Left hindlimb (tissue), 1 donor: ENCODE results near the gene IQCM.
"Not testable (repeated sequence)": the region's sequence is repeated elsewhere in the genome, so short reads cannot be mapped to it uniquely, and the experiment has no call there.

Experiments
- DNase-seq: peaks from one replicate; pipeline ENCODE4 v3.0.0-alpha.2; 2018

The IQCM gene

DNA sequence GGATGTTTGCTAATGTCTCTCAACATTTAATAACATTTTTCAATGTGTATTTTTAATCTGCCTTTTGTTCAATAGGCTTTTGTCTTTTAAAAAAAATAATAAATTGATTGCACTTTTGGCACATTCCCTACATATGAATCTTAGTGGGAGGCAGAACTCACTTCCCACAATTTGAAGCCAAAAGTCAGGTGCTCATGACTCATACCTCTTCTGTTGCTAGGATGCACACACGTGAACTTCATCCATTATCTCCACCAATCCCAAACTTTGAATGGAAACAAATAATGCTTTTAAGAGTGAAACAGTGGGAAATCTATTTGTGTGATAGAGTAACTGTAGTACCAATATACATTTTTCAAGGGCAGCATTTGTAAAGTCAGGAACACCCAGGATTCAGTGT lies 260.5 kb downstream of the IQCM start:
- DNase-seq: no peak

GRCh38 chr4:149553959-149554520 lies 261.6 kb downstream of the IQCM start:
- DNase-seq: no peak

DNA sequence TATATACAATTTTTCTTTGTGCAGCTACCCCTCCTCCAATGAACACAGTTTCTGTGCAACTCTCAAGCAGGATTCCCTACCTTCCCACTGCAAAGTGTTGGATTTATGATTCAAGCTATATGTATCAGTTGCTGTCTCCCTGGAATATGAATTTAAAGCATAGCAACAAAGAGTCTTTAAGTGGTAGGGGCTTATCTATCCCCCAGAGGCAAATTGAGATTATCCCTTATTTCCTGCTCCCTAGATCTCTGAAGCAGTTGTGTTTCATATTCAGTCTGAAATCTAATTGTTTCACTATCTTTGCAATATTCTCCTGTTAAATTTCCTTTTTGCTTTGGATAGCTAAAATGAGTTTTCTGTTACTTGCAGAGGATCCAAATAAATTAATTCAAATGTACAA lies 263.0 kb downstream of the IQCM start:
- DNase-seq: no peak

- no peak for DNase-seq
Measured at GRCh38 chr4:149549911-149550310, 265.7 kb downstream of the IQCM start.

- no peak for DNase-seq
Measured at GRCh38 chr4:149534779-149535178, 280.9 kb downstream of the IQCM start.

- DNase-seq: no peak
Measured at GRCh38 chr4:149531861-149532260, 283.8 kb downstream of the IQCM start.

DNA sequence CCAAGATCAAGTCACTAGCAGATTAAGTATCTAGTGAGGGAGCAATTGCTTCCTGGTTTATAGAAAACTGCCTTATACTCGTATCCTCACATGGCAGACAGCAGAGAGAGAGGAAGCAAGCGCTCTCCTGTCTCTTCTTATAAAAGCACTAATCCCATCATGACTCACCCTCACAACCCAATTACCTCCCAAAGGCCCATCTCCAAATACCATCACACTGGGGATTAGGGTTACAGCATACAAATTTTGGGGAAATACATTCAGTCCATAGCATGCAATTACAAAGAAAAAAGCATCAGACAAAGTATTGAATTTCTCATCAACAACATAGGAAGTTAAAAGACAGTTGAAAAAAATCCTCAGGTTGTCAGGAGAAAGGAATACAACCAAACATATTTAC lies 292.6 kb downstream of the IQCM start:
- DNase-seq: no peak

DNA sequence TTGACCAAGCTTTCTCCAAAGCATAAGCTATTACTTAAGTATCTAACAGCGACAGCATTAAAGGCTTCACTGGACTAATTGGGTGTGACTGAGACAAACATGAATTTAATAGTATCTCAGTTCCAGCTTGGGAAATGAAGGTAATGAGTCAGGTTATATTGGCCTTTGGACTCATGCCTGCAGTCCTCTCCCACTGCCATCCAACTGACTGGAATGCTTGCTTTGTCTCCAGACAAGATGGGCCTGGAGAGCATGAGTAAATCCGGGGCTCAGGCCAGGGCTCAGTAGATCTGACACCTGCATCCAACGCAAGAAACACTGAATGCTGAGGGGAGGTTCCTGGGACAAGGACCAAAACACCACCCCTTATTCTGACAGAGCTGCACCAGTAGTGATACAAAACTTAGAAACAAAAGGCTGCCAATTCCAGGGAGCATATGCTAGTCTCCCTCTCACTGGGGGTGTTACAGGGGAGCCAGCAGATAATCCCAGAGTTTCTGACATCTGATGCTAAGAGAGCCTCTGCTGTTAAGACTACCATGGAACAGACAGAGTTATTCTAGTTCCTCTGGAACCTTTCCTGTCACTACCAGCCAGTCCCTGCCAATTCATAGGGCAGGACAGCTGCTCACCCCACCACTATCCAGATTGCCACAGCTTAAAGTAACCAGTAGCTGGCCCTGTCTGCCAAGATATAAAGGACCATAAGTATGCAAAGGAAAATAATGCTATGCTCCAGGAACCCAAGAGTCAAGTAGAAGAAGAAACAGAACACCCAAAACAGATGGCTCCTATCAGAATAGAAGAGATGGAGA lies 293.8 kb downstream of the IQCM start:
- DNase-seq: peak; percentile 43

DNA sequence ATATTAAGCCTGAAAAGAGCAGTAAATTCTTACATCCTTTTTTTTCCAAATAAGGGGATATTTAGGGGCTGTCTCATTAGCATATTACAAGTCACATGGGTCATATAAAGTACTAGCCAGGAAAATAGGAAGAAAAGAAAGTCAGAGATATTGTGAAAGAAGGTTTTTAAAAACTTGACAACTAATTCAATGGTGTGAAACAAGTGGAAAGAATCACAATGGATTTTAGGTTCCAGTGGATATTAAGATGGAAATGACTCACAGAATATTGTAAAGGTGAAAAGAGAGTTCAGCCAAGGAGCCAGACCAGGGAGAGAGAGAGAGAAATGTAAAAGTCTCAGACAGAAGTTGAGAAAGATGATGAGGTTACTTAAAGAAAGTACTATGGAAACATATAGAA lies 297.2 kb downstream of the IQCM start:
- no peak for DNase-seq

DNA sequence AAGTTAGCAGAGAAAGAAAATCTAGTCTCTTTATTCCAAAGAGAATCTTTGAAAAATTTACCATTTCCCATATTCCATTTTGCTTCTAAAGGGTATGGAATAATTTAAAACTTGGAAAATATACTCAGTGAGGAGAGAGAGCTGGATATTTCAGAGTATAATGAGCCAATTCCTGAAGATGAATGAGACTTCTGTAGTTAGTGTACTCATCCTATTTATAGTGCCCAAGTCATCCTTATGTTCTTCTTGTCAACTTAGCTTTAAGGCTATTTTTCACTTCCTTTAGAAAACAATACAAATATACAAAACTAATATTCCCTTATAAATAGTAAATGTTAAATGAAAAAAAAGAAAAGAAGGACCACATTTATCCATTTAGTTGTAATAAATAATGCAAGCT lies 302.6 kb downstream of the IQCM start:
- DNase-seq: no peak

GRCh38 chr4:149512501-149512900 lies 303.1 kb downstream of the IQCM start:
- no peak for DNase-seq

DNA sequence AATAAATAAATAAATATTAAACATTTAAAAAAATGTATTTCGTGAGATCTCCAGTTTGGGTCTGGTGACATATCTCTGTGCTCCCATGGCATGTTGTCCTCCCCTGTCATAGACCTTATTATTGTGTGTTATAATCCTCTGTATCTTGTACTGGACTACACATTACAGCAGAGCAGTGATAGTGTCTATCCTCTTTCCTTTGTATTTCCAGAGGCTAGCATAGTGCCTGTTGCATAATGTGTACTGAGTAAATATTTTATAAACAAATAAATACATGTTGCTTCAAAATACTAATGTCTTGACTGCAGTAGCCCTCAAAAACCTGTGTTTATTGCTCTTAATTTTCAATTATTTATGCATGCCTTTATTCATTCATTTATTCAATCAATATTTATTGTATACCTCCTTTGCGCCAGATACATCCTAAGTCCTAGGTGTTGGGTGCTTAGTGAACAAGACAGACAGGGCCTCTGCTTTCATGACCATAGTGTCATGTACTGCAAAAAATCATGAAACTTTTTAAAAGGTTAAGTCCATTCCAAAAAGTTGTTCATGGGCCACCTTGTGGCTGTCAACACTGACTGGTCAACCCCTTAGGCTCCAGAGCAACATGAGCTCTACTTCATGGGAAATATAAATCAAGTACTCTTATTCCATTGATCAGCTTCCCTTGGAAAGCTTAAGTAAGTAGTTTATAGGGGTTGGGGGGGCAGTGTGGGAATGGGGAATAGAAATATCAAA lies 303.9 kb downstream of the IQCM start:
- no peak for DNase-seq

DNA sequence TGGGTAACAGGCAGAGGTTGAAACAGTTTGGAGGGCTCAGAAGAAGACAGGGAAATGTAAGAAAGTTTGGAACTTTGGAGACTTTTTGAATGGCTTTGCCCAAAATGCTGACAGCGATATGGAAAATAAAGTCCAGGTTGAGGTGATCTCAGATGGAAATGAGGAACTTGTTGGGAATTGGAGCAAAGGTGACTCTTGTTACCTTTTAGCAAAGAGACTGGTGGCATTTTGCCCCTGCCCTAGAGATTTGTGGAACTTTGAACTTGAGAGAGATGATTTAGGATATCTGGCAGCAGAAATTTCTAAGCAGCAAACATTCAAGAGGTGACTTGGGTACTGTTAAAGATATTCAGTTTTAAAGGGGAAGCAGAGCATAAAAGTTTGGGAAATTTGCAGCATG lies 308.3 kb downstream of the IQCM start:
- DNase-seq: not testable (repeated sequence)

DNA sequence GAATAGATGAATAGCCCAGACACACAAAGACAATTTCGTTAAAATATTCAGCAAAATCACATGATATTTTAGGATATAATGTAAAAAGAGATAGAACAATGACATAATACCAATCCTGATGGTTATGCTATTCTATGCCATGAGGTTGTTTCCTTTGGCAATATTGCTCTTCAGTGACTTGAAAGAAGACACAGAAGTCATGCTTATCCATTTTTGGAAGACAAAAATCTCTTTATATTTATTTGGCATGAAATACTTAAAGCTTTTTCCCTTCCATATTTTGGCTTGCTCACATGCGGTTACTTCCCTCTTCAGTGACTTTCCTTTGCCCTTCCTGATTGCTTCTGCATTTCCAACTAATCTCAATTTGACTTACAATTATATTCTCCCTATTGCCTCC lies 314.8 kb downstream of the IQCM start:
- DNase-seq: no peak

DNA sequence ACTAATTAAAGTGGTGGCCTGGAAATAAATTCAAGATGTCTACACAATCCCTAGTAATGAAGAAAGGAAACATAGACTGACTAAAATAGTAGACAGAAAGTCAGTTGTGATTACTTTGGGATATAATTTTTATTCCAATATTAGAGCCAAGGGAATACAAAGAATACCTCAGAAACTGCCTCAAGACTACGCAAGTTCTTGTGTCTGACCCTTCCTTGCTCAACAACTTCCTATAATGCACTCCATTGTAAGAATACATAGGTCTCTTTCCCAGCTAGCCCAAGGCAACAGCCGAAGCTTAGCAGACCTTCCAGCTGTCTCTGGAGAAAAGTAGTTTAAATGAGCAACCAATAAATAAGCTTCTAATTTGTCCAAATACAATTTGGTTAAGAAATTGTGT lies 315.9 kb downstream of the IQCM start:
- DNase-seq: no peak

GRCh38 chr4:149498246-149498645 lies 317.4 kb downstream of the IQCM start:
- no peak for DNase-seq

DNA sequence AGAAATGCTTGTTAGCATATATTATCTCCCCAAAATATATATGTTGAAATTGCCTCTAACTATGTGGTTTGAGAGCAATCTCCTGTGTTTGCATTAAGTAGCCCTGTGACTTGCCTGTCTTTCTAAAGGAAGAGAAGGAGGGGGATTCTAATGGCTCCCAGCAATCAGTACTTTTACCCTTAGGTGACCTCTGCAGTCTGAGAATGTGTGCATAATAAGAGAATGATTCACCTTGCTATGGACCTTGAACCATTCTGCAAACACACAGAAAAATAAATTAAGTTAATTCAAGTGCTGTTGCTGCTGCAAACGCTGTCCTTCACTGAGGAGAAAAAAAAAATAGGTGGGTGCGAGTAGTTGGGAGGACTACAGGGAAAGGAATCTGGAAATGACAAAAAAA lies 322.2 kb downstream of the IQCM start:
- DNase-seq: no peak

GRCh38 chr4:149489321-149489720 lies 326.3 kb downstream of the IQCM start:
- no peak for DNase-seq

- no peak for DNase-seq
Measured at GRCh38 chr4:149486861-149487260, 328.8 kb downstream of the IQCM start.

DNA sequence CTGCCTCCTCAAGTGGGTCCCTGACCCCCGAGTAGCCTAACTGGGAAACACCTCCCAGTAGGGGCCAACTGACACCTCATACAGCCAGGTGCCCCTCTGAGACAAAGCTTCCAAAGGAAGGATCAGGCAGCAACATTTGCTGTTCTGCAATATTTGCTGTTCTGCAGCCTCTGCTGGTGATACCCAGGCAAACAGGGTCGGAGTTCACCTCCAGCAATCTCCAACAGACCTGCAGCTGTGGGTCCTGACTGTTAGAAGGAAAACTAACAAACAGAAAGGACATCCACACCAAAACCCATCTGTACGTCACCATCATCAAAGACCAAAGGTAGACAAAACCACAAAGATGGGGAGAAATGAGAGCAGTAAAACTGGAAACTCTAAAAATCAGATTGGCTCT lies 347.0 kb downstream of the IQCM start:
- not testable (repeated sequence) for DNase-seq

GRCh38 chr4:149466446-149466845 lies 349.2 kb downstream of the IQCM start:
- DNase-seq: no peak

DNA sequence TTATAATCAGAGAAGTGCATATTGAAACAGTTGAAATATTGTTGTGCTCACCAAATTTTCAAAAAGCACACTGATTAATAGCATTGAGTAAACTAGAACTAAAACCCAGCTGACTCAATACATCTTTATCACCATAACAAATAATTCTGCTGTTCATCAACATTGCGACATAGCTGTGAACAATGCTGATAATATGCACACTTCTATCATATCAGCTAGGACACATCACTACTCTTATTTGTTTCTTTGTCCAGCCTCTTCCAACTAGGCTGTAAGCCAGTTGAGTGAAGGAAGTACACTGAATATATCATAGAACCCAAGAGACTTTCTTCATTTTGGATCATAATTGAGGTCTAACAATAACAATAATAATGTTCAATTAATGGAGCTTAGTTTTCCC lies 349.7 kb downstream of the IQCM start:
- DNase-seq: no peak

- DNase-seq: no peak
Measured at GRCh38 chr4:149443537-149443936, 372.1 kb downstream of the IQCM start.

DNA sequence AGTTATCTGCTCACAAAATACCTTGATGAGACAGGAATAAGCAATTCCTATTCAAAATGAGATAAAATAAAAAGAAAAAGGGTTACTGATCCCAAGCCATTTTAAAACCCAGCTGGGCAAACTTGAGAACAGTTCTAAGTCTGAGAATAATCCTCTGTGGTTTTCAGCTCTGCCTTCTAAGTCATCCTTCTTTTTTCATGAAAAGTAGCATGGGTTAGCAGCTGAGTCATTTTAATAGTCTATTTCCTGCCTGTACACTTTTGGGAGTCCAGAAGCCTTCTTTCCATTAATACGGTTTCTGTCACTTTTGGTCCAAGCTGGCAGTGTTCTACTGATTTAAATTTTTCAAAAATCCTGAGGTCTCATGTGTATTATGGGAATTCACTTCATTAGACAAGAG lies 374.3 kb downstream of the IQCM start:
- no peak for DNase-seq
